Panc1 (cell line): ENCODE measurements around the gene TMEM151A. TPM values are rescaled to one million over a fixed set of nuclear protein-coding genes. Genes with fewer than 3 reads are reported as not detected.
A peak's percentile ranks its signal among the peaks of the same experiment; 100 is the strongest.

Experiments
- ATAC-seq: fragments of 200-7000 bp; cut with Tn5 transposase; 2 replicates; pipeline ENCODE4 v1.9.1; 2020; ENCODE audit warnings: mild to moderate bottlenecking, moderate library complexity
- BruUV-seq: library from RNA; stranded (reverse); fragments of 400-500 nt; replicated peaks from 2 replicates; lab custom pipeline; 2021; lab: Mats Ljungman, UMichigan
- CTCF ChIA-PET: fragments of 300-600 bp; sonication (Branson Sonifier 250); formaldehyde crosslinking; loops from one replicate; lab custom pipeline; 2022; ENCODE audit warnings: antibody characterized with exemption; lab: Charles Lee
- POLR2A ChIA-PET: fragments of 300-600 bp; sonication (Branson Sonifier 250); formaldehyde crosslinking; loops from one replicate; lab custom pipeline; 2022; ENCODE audit warnings: antibody characterized with exemption; lab: Charles Lee
- DNase-seq: peaks from one replicate; pipeline ENCODE4 v3.0.0-alpha.2; 2010; ENCODE audit warnings: low read depth, low spot score
- H3K27ac ChIP-seq: 2 replicates; pipeline ENCODE4 v1.5.1; 2011; ENCODE audit warnings: mild to moderate bottlenecking, low read length, inconsistent platforms
- H3K27me3 ChIP-seq: fragments of 200-500 bp; sonication (Bioruptor generic); 2 replicates; pipeline ENCODE4 v1.6.0; 2014; ENCODE audit warnings: low read length, inconsistent platforms; ENCODE audit not compliant: control insufficient read depth, insufficient read depth
- H3K36me3 ChIP-seq: fragments of 200-500 bp; sonication (Bioruptor generic); 2 replicates; pipeline ENCODE4 v1.5.1; 2014; ENCODE audit warnings: inconsistent platforms, mild to moderate bottlenecking, low read length, moderate library complexity; ENCODE audit not compliant: control insufficient read depth, insufficient read depth
- H3K4me1 ChIP-seq: 2 replicates; pipeline ENCODE4 v1.5.1; 2011; ENCODE audit warnings: inconsistent platforms, mild to moderate bottlenecking, low read length, moderate library complexity; ENCODE audit not compliant: control insufficient read depth, insufficient read depth
- H3K4me3 ChIP-seq, 2 experiments: 2 replicates each; pipeline ENCODE4 v1.5.1; 2011 to 2012; ENCODE audit warnings: low read depth in 2 of 2, low read length in 2 of 2, mild to moderate bottlenecking in 2 of 2, inconsistent platforms in 1 of 2, moderate library complexity in 1 of 2
- H3K9me3 ChIP-seq: fragments of 200-500 bp; sonication (Bioruptor generic); 2 replicates; pipeline ENCODE4 v1.5.1; 2014; ENCODE audit warnings: low read depth, mild to moderate bottlenecking, inconsistent platforms, low read length, moderate library complexity; ENCODE audit not compliant: control insufficient read depth, insufficient read depth
- POLR2AphosphoS5 ChIP-seq: IDR thresholded peaks from 2 replicates; pipeline ENCODE4 v1.6.1; 2012; ENCODE audit warnings: mild to moderate bottlenecking, low read depth, low read length, moderate library complexity
- SIN3A ChIP-seq: IDR thresholded peaks from 2 replicates; pipeline ENCODE4 v1.6.1; 2012; ENCODE audit warnings: low read depth, mild to moderate bottlenecking, low read length, moderate library complexity, borderline replicate concordance; ENCODE audit not compliant: insufficient read depth
- TCF7L2 ChIP-seq: IDR thresholded peaks from 2 replicates; pipeline ENCODE4 v1.6.1; 2011; ENCODE audit warnings: mild to moderate bottlenecking, low read depth, low read length, inconsistent platforms
- in situ Hi-C: cut with HindIII; loops from 2 replicates; pipeline ENCODE4 v1.10.0; 2016; ENCODE audit warnings: low sequenced_read_pairs, low pct_unique_long_range_greater_than_20kb
- intact Hi-C: fragments of 100-400 bp; cut with micrococcal nuclease; formaldehyde crosslinking; loops from one replicate; pipeline ENCODE4 v1.10.0; 2022; ENCODE audit not compliant: unreplicated experiment
- total RNA-seq: library from RNA; stranded (reverse); gene quantifications from one replicate; pipeline ENCODE4 v1.2.1, GENCODE V29; 2021; ENCODE audit not compliant: unreplicated experiment
- TF ChIP-seq, protein P1 (sequence below), 2 experiments: IDR thresholded peaks; 2 replicates each; pipeline ENCODE4 v1.6.1; 2011 to 2012; ENCODE audit warnings: low read depth in 2 of 2, control low read depth in 1 of 2, low read length in 1 of 2, mild to moderate bottlenecking in 1 of 2, moderate library complexity in 1 of 2; ENCODE audit not compliant: insufficient read depth in 1 of 2
- TF ChIP-seq, protein P2 (sequence below): fragments of 450-650 bp; IDR thresholded peaks from 2 replicates; pipeline ENCODE4 v1.5.1; 2017; ENCODE audit warnings: mild to moderate bottlenecking

TMEM151A gene
- total RNA-seq, 1 experiment from 2014 or later = 11.0 TPM

DNA sequence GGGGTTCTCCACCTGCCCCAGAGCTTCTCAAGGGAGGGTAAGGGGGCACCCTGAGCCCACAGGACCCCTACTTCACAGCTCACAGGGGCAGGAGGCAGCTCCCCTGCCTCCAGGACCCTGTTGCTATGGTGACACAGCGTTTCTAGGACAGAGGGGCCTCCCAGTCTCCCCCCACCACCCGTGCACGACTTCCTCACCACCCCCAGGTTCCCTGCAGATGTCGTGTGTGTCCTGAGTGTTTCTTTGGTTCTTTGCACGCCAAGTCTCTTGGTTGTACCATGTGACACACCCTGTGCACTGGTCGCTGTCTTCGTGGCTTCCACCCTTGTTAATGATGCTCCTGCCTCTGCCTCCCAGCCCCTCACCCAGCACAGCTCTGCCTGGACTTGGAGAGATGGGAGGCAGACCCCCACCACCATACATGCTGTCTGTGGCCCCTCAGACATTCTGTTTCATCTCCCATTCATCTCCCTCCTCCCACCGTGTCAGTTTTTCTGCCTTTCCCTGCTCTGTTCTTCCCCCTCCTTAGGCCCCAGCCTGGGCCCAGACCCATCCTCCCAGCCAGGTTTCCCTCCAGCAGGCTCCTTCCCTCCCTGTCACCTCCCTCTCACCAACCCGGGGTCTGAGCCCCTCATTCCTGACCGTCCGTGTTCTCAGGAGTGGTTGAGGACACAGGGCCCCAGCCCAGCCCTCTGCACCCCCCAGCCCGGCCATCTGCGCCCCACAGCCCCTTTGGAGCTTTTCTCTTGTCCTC is 47.7 kb upstream of the TMEM151A start:
- TSS peak; percentile 65 for BruUV-seq
- DNase-seq (no peak), ATAC-seq (no peak)
- Histone ChIP-seq H3K27me3 (no peaks in the 10 kb centered on the region), H3K27ac (no peak overlapping the region), H3K9me3 (no peaks in the 10 kb centered on the region), H3K4me1 (no peaks in the 10 kb centered on the region), H3K4me3 (no peak overlapping the region), H3K36me3 (no peaks in the 10 kb centered on the region; the same call in 1 of the 2 replicates)
- CTCF ChIA-PET = no interaction called here
- POLR2A ChIA-PET = no interaction called here
- TF ChIP-seq SIN3A (no peak), TCF7L2 (no peak), POLR2AphosphoS5 (no peak)
- TF ChIP-seq, protein P1, sequence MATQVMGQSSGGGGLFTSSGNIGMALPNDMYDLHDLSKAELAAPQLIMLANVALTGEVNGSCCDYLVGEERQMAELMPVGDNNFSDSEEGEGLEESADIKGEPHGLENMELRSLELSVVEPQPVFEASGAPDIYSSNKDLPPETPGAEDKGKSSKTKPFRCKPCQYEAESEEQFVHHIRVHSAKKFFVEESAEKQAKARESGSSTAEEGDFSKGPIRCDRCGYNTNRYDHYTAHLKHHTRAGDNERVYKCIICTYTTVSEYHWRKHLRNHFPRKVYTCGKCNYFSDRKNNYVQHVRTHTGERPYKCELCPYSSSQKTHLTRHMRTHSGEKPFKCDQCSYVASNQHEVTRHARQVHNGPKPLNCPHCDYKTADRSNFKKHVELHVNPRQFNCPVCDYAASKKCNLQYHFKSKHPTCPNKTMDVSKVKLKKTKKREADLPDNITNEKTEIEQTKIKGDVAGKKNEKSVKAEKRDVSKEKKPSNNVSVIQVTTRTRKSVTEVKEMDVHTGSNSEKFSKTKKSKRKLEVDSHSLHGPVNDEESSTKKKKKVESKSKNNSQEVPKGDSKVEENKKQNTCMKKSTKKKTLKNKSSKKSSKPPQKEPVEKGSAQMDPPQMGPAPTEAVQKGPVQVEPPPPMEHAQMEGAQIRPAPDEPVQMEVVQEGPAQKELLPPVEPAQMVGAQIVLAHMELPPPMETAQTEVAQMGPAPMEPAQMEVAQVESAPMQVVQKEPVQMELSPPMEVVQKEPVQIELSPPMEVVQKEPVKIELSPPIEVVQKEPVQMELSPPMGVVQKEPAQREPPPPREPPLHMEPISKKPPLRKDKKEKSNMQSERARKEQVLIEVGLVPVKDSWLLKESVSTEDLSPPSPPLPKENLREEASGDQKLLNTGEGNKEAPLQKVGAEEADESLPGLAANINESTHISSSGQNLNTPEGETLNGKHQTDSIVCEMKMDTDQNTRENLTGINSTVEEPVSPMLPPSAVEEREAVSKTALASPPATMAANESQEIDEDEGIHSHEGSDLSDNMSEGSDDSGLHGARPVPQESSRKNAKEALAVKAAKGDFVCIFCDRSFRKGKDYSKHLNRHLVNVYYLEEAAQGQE (IDR thresholded peaks at IDR 0.05; ENCODE audit: insufficient read depth in 1 of 2, low read depth in 2 of 2, low read length in 1 of 2) = no peak
- TF ChIP-seq, protein P2, sequence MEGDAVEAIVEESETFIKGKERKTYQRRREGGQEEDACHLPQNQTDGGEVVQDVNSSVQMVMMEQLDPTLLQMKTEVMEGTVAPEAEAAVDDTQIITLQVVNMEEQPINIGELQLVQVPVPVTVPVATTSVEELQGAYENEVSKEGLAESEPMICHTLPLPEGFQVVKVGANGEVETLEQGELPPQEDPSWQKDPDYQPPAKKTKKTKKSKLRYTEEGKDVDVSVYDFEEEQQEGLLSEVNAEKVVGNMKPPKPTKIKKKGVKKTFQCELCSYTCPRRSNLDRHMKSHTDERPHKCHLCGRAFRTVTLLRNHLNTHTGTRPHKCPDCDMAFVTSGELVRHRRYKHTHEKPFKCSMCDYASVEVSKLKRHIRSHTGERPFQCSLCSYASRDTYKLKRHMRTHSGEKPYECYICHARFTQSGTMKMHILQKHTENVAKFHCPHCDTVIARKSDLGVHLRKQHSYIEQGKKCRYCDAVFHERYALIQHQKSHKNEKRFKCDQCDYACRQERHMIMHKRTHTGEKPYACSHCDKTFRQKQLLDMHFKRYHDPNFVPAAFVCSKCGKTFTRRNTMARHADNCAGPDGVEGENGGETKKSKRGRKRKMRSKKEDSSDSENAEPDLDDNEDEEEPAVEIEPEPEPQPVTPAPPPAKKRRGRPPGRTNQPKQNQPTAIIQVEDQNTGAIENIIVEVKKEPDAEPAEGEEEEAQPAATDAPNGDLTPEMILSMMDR = no peak
- intact Hi-C loops (no loop called here), in situ Hi-C loops (no loop called here)

DNA sequence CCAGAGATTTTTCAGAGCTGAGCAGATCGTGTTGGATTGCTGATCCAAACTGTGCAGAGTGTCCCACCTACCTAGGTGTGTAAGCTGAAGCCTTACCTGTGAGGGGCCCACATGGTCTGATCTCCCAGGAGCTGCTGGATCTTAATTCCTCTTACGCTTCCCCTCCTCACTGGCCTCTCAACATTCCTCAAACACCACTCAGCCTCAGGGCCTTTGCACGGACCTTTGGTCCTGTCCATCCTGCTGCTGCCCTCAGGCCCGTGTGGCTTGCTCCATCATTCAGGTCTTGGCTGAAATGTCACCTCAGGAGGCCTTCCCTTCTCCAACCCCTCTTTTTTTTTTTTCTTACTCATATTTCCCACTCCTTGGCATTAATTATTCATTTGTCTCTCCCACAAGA is 44.4 kb upstream of the TMEM151A start:
- no peak for TF ChIP-seq TCF7L2
- H3K36me3 ChIP-seq = no peaks in the 10 kb centered on the region
- POLR2A ChIA-PET = interaction anchor here (0.7 kb wide), 2 partner anchors 42 to 89 kb away, joined by 4 to 7 read pairs; no protein-coding TSS in a partner anchor

DNA sequence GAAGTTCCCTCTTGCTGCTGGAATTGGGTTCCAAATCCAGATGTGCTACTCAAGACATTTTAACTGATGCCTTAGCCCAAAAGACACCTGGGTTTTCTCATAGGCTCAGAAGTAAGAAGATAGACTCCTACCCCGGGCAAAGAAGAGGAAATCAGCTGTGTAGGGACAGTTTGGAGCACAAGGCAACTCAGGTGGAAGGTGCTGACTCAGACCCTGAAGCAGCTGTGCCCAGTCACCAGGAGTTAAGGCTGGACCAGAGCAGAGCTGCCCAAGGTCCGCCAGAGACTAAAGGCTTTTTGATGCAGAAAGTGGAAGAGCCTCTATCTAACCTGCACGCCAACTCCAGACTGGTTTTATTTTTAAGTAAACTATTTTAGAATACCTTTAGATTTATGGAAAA is 43.9 kb upstream of the TMEM151A start:
- no peaks in the 10 kb centered on the region for H3K27me3 ChIP-seq
- CTCF ChIA-PET = no interaction called here
- H3K4me1 ChIP-seq = no peaks in the 10 kb centered on the region
- in situ Hi-C loops = no loop called here
- no peaks in the 10 kb centered on the region for H3K9me3 ChIP-seq
- ATAC-seq (no peak), DNase-seq (no peak)
- POLR2A ChIA-PET = interaction anchor here (0.7 kb wide), 2 partner anchors 42 to 89 kb away, joined by 4 to 7 read pairs; no protein-coding TSS in a partner anchor
- no TSS peak for BruUV-seq
- TF ChIP-seq TCF7L2 (no peak), POLR2AphosphoS5 (no peak), SIN3A (no peak)
- TF ChIP-seq, protein P1 (IDR thresholded peaks at IDR 0.05; ENCODE audit: insufficient read depth in 1 of 2, low read depth in 2 of 2, low read length in 1 of 2) = no peak
- TF ChIP-seq, protein P2 = no peak
- intact Hi-C loops = no loop called here
- no peak overlapping the region for H3K27ac ChIP-seq
- H3K36me3 ChIP-seq = no peaks in the 10 kb centered on the region
- H3K4me3 ChIP-seq = no peak overlapping the region

More for the DNA sequence above, 44.4 kb upstream of the TMEM151A start:
- no TSS peak for BruUV-seq
- Histone ChIP-seq H3K4me1 (no peaks in the 10 kb centered on the region), H3K4me3 (no peak overlapping the region), H3K27ac (no peak overlapping the region), H3K27me3 (no peaks in the 10 kb centered on the region), H3K9me3 (no peaks in the 10 kb centered on the region)
- no peak for ATAC-seq
- no peak for DNase-seq
- in situ Hi-C loops (no loop called here), intact Hi-C loops (no loop called here)
- CTCF ChIA-PET = no interaction called here
